Adipocyte (in vitro differentiated cells): ENCODE results near the gene RFX8.

Source experiments
- DNase-seq: peaks from one replicate; pipeline ENCODE4 v3.0.0-alpha.2; 2015; ENCODE audit warnings: low read depth
- H3K27me3 ChIP-seq: replicated peaks from 2 replicates; pipeline ENCODE4 v1.7.0; 2013; ENCODE audit warnings: mild to moderate bottlenecking, low read length, moderate library complexity; ENCODE audit not compliant: control insufficient read depth, insufficient read depth
- H3K36me3 ChIP-seq: 2 replicates; pipeline ENCODE4 v1.7.0; 2013; ENCODE audit warnings: low read length, mild to moderate bottlenecking, moderate library complexity; ENCODE audit not compliant: control insufficient read depth, insufficient read depth, severe bottlenecking
- H3K4me1 ChIP-seq: 2 replicates; pipeline ENCODE4 v1.7.0; 2013; ENCODE audit warnings: mild to moderate bottlenecking, low read length, moderate library complexity; ENCODE audit not compliant: control insufficient read depth, insufficient read depth
- H3K4me3 ChIP-seq: 2 replicates; pipeline ENCODE4 v1.7.0; 2013; ENCODE audit warnings: mild to moderate bottlenecking, low read length, moderate library complexity
- H3K9ac ChIP-seq: 2 replicates; pipeline ENCODE4 v1.7.0; 2013; ENCODE audit warnings: mild to moderate bottlenecking, low read length, moderate library complexity
- H3K9me3 ChIP-seq: 2 replicates; pipeline ENCODE4 v1.7.0; 2013; ENCODE audit warnings: mild to moderate bottlenecking, low read length, moderate library complexity; ENCODE audit not compliant: control insufficient read depth

RFX8 gene

DNA sequence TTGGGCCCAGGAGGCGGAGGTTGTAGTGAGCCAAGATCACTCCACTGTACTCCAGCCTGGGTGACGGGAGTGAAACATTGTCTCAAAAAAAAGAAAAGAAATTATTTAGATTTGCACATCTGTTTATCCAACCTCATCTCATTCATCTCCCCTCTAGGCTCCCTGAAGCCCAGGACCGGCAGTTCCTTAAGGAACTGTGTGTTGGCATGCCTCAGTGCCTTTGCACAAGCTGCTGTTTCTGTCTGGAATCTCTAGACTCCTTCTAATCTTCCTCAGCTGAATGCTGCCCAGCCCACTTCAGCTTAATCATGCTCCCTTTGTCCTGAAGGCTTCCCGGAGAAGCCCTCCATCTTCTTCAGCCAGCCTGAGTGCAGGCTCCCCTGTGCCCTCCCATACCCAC is 10.9 kb upstream of the RFX8 start:
- Histone ChIP-seq H3K4me1 (no peaks in the 10 kb centered on the region), H3K4me3 (no peak overlapping the region), H3K9me3 (no peaks in the 10 kb centered on the region), H3K27me3 (no peaks in the 10 kb centered on the region), H3K36me3 (no peaks in the 10 kb centered on the region), H3K9ac (no peak overlapping the region)
- DNase-seq, result no peak

- Histone ChIP-seq H3K36me3 (no peaks in the 10 kb centered on the region), H3K27me3 (no peaks in the 10 kb centered on the region), H3K9ac (no peak overlapping the region), H3K9me3 (no peaks in the 10 kb centered on the region), H3K4me3 (no peak overlapping the region), H3K4me1 (peaks cover 11% of the 10 kb centered on the region)
- no peak for DNase-seq
These were observed 5.9 kb upstream of the RFX8 start for GRCh38 chr2:101480764-101481163.

DNA sequence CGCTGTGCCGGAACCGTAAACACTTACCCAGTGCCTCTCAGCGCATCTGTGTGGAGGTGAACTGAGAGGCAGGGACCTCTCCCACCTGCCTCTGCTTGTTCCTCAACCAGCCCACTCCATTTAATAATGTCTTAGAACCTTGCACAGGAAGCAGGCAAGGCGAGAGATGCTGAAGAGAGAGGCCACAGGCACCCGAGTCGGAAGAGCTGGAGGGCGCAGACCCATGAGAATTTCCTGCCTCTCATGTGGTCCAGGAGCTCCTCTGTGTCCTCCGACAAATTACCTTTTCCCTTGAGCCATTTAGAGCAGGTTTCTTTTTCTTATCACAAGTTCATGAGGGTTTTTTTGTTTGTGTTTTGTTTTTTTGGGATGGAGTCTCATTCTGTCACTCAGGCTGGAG is 4.9 kb upstream of the RFX8 start:
- peaks cover 14% of the 10 kb centered on the region for H3K4me1 ChIP-seq
- H3K9me3 ChIP-seq, result no peaks in the 10 kb centered on the region
- H3K36me3 ChIP-seq, result no peaks in the 10 kb centered on the region
- DNase-seq, result no peak
- no peaks in the 10 kb centered on the region for H3K27me3 ChIP-seq
- no peak overlapping the region for H3K9ac ChIP-seq
- no peak overlapping the region for H3K4me3 ChIP-seq

DNA sequence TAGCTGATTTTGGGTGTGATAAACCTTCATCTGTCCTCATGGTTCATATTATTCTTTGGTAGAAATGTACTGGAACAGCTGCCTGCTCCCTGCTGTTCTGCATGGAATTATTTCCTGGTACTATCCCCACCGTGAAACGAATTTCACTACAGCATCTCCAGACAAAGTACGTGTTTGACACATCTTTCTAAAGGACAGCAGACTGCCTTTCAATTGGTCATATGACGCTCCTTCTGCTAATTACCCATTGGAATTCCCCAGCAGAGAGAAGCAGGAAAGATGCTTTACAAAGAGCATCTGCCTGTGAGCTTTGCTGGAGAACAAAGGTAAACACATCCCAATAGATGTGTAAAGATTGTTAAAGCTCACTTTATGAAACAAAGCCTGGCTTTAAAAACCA is 4.4 kb upstream of the RFX8 start:
- no peak for DNase-seq
- no peaks in the 10 kb centered on the region for H3K27me3 ChIP-seq
- peaks cover 14% of the 10 kb centered on the region for H3K4me1 ChIP-seq
- no peak overlapping the region for H3K9ac ChIP-seq
- H3K4me3 ChIP-seq, result no peak overlapping the region
- H3K9me3 ChIP-seq, result no peaks in the 10 kb centered on the region
- no peaks in the 10 kb centered on the region for H3K36me3 ChIP-seq

DNA sequence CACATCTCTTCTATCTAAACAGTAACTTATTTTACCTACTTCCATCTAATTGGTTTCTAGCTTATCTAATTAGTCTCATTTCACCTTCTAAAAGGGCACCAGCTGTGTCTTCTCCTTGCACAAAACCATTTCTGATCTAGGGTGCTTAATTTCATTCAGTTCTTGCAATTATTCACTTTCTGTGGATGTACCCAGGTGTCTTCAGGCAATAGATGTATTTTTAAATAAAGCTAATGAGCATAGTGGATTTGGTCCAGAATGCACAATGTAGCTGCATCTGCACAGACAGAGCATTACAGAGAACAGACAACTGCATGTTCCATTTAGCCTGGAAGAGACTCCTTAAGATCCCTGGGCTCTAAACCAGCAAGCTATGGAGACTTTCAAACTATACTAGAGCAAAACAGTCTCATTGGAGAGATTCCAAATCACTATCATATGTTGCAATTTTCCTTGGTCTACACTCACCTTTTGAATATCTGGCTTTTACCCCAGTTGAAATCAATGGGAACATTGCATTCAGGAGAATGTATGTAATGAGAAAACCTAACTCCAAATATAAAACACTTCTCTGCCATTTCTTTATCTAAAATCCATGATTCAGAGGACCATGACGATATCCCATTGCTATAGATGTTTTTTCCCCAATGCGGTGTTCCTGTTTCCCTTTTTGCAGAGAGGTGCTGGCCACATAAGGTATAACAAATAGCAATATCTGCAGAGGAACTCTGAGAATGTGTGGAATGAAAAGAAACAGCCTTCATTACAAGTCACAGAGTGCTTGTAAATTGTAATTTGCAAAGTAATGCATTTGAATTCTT is 3.5 kb upstream of the RFX8 start:
- Histone ChIP-seq H3K27me3 (no peaks in the 10 kb centered on the region), H3K9me3 (no peaks in the 10 kb centered on the region), H3K4me1 (peaks cover 18% of the 10 kb centered on the region), H3K36me3 (no peaks in the 10 kb centered on the region), H3K9ac (no peak overlapping the region), H3K4me3 (no peak overlapping the region)
- DNase-seq, result peak; percentile 33

- Histone ChIP-seq H3K4me1 (peaks cover 26% of the 10 kb centered on the region), H3K36me3 (no peaks in the 10 kb centered on the region), H3K4me3 (no peak overlapping the region), H3K9ac (no peak overlapping the region), H3K9me3 (no peaks in the 10 kb centered on the region), H3K27me3 (no peaks in the 10 kb centered on the region)
- DNase-seq, result no peak
These were observed 2.6 kb upstream of the RFX8 start for GRCh38 chr2:101477556-101477955.

DNA sequence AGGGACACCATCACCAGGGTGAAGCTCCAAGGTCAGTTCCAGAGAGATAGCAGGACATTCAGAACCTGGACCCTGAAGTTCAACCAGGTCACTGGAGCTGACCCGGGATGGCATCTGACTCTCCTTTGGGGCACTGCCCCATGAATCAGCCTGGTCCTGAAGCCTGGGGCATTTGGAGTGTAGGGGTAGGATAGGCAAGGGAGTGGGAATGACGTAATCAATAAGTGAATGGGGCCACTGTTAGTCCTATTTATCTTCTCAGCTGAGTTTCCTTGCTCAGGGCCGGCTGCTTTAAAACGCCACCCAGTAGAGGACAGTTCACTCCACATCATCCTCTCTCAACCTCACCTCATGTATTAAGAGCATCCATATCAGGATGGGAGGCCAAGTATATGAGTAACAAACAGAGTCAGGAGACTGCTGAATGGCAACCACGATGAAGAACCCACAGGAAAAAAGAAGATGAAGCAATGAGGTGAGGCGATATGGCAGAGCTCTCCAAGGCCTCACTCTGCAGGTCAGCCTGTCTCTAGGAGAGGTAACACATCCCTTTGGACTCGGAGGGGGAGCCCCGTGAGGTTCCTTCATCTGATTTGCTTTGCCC is 1.8 kb upstream of the RFX8 start:
- H3K36me3 ChIP-seq, result no peaks in the 10 kb centered on the region
- H3K4me3 ChIP-seq, result no peak overlapping the region
- no peaks in the 10 kb centered on the region for H3K9me3 ChIP-seq
- peaks cover 31% of the 10 kb centered on the region for H3K4me1 ChIP-seq
- no peaks in the 10 kb centered on the region for H3K27me3 ChIP-seq
- H3K9ac ChIP-seq, result no peak overlapping the region
- no peak for DNase-seq

DNA sequence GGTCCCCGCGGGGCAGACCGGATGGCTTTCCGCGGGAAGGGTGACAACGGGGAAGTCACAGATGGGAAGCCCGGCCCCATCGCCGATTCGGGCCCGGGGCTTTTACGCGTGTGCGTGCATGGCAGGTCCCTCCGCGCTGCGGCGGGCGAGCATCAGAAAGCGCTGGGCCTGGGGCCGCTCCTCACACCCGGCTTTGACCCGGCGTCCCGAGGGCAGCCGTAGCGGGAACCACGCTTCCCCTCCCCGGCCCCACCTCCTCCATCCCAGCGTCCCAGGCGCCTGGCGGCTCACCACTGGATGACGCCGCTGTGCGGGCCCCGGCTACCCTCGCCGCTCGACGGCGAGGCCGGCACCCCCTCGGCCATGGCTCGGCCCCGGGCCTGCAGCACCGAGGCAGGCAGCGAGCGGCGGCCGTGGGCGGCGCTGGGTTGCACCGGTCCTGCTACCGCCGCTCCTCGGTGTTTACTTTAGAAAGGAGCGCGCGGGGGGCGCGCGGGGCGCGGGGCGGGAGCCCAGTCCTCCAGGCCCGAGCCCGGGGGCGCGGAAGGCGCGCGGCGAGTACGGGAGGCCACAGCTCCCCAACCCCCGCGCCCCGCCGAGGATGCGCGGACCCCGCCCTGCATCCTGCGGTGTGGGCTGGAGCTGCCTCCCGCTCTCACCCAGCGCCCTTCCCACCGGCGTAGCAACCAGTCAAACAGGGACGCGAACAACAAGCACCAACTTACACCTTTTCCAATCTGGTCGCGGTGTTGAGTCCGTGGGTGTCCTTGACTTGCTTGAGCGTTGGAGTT is 806 bp downstream of the RFX8 start:
- H3K27me3 ChIP-seq, result no peaks in the 10 kb centered on the region
- peak; percentile 70 for DNase-seq
- peaks cover 32% of the 10 kb centered on the region for H3K4me1 ChIP-seq
- H3K9me3 ChIP-seq, result no peaks in the 10 kb centered on the region
- no peaks in the 10 kb centered on the region for H3K36me3 ChIP-seq
- H3K4me3 ChIP-seq, result peak overlapping the region; percentile 86
- H3K9ac ChIP-seq, result peak overlapping the region; percentile 94

GRCh38 chr2:101473591-101473910 is 1.4 kb downstream of the RFX8 start:
- Histone ChIP-seq H3K9ac (peak overlapping the region; percentile 94), H3K4me1 (peaks cover 27% of the 10 kb centered on the region), H3K4me3 (peak overlapping the region; percentile 86), H3K36me3 (no peaks in the 10 kb centered on the region), H3K27me3 (no peaks in the 10 kb centered on the region), H3K9me3 (no peaks in the 10 kb centered on the region)
- DNase-seq, result peak; percentile 81

DNA sequence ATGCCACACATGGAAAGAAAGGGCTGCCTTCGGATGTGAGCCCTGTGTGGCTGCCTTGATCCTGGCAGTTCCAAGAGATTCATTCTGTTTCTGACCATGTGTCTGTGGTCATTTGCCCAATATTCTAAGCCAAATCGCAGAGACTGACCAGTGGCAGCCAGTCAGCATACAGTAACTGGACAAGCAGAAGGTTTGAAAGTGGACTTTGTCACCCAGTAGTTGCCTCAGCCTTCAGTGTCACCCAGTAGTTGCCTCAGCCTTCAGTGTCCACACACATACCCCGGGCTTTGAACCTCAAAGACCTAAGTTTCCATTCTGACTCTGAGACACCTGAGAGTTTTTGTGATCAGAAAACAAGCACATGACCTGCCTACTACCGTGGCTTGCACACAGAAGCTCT is 5.0 kb downstream of the RFX8 start:
- Histone ChIP-seq H3K9me3 (no peaks in the 10 kb centered on the region), H3K4me3 (no peak overlapping the region), H3K4me1 (peaks cover 25% of the 10 kb centered on the region), H3K9ac (no peak overlapping the region), H3K36me3 (no peaks in the 10 kb centered on the region), H3K27me3 (no peaks in the 10 kb centered on the region)
- no peak for DNase-seq

GRCh38 chr2:101467306-101467705 is 7.6 kb downstream of the RFX8 start:
- Histone ChIP-seq H3K4me3 (no peak overlapping the region), H3K4me1 (peaks cover 24% of the 10 kb centered on the region), H3K36me3 (no peaks in the 10 kb centered on the region), H3K27me3 (no peaks in the 10 kb centered on the region), H3K9ac (no peak overlapping the region), H3K9me3 (no peaks in the 10 kb centered on the region)
- no peak for DNase-seq
